ENCODE results near the gene GABPA.

GRCh38 chr21:25717491-25718147 is 17.2 kb upstream of the GABPA start:
- no peak for TF ChIP-seq CHD2 (IDR thresholded peaks at IDR 0.05; ENCODE audit: low read length, partially characterized antibody)
- TF ChIP-seq SIN3A (IDR thresholded peaks at IDR 0.05; ENCODE audit: borderline replicate concordance, low read depth, low read length), result no peak
- no peak for TF ChIP-seq GABPA (IDR thresholded peaks at IDR 0.05; ENCODE audit: low read depth)

Data from SK-N-SH (cell line).